GM12878 (cell line): ENCODE measurements around the gene PTCRA. TPM values are rescaled to one million over a fixed set of nuclear protein-coding genes. Genes with fewer than 3 reads are reported as not detected.

Source experiments
- POLR2AphosphoS5 ChIP-seq: IDR thresholded peaks from 2 replicates; pipeline ENCODE4 v1.6.1; 2011; ENCODE audit warnings: mild to moderate bottlenecking, low read length, inconsistent platforms
- SMAD1 ChIP-seq: fragments of 450-650 bp; IDR thresholded peaks from 2 replicates; pipeline ENCODE4 v1.6.1; 2018; ENCODE audit warnings: mild to moderate bottlenecking, low read depth; ENCODE audit not compliant: partially characterized antibody
- polyA plus RNA-seq, 11 experiments: library from polyadenylated mRNA; depleted of rRNA in 4 of 11; unstranded in 6 of 11; stranded (reverse) in 5 of 11; fragments of >200 nt; fragmentation: Nextera tagmentation in 4 of 11; fragmentation: Illumina TruSeq in 1 of 11; extraction: Ambion mirVana in 4 of 11; extraction: Trizol in 1 of 11; gene quantifications; 1 replicate in 1 of 11; 2 replicates in 10 of 11; pipeline versions ENCODE4 v1.2.1 to v1.2.3, GENCODE V29; 2011 to 2016; ENCODE audit warnings: inconsistent platforms in 2 of 11, missing spikeins in 2 of 11, low read depth in 1 of 11
- total RNA-seq, 4 experiments: library from RNA; depleted of rRNA in 3 of 4; stranded (reverse); fragments of >200 nt in 3 of 4; fragmentation: Illumina TruSeq in 1 of 4; extraction: Trizol in 1 of 4; gene quantifications; 2 replicates each; pipeline versions ENCODE4 v1.2.1 to v1.2.3, GENCODE V29; 2013 to 2021
- TF ChIP-seq, protein P1 (sequence below): fragments of 150-350 bp; IDR thresholded peaks from 2 replicates; pipeline ENCODE4 v1.6.1; 2016; ENCODE audit warnings: low read depth, low read length
- TF ChIP-seq, protein P2 (sequence below): IDR thresholded peaks from 2 replicates; pipeline ENCODE4 v1.6.1; 2012; ENCODE audit warnings: low read depth, low read length, improper control_type of control experiment

Gene PTCRA
- total and polyA plus RNA-seq, 10 of the 15 experiments (the other 5 are each of a cell fraction or from before 2014, with no cell fraction given), result 0.10 to 1.1 (median 0.19) TPM; not detected in 4

DNA sequence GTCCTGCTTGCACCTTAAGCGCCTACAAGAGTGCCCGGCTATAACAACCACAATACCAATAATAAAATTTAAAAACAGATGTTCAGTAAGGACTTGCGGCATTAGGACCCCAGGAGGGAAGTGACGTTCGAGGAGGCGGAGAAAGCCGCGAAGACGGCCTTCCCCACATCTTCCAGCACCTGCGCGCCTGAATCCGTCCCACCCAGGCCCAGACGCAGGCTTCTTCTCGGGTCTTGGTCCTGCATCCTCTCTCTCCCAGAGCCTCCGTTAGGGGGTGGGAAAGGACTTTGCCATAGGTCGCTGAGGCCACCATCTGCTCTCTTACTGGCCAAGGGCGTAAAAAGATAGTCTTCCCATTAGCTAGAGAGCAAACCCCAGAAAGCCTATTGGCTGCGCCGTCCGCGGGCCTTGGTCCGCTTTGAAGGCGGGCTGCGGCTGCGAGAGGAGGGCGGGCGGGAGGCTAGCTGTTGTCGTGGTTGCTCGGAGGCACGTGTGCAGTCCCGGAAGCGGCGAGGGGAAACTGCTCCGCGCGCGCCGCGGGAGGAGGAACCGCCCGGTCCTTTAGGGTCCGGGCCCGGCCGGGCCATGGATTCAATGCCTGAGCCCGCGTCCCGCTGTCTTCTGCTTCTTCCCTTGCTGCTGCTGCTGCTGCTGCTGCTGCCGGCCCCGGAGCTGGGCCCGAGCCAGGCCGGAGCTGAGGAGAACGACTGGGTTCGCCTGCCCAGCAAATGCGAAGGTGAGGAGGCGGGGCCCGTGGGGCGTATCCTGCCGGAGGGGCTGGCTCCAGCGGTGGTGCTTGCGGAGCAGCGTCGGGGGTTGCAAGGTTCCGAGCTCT is 13.3 kb downstream of the PTCRA start, which contains the start of gene CNPY3 (continued):
- TF ChIP-seq, protein P1, sequence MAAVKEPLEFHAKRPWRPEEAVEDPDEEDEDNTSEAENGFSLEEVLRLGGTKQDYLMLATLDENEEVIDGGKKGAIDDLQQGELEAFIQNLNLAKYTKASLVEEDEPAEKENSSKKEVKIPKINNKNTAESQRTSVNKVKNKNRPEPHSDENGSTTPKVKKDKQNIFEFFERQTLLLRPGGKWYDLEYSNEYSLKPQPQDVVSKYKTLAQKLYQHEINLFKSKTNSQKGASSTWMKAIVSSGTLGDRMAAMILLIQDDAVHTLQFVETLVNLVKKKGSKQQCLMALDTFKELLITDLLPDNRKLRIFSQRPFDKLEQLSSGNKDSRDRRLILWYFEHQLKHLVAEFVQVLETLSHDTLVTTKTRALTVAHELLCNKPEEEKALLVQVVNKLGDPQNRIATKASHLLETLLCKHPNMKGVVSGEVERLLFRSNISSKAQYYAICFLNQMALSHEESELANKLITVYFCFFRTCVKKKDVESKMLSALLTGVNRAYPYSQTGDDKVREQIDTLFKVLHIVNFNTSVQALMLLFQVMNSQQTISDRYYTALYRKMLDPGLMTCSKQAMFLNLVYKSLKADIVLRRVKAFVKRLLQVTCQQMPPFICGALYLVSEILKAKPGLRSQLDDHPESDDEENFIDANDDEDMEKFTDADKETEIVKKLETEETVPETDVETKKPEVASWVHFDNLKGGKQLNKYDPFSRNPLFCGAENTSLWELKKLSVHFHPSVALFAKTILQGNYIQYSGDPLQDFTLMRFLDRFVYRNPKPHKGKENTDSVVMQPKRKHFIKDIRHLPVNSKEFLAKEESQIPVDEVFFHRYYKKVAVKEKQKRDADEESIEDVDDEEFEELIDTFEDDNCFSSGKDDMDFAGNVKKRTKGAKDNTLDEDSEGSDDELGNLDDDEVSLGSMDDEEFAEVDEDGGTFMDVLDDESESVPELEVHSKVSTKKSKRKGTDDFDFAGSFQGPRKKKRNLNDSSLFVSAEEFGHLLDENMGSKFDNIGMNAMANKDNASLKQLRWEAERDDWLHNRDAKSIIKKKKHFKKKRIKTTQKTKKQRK, result peak; percentile 58; the same call in 1 of the 2 replicates
- TF ChIP-seq, protein P2, sequence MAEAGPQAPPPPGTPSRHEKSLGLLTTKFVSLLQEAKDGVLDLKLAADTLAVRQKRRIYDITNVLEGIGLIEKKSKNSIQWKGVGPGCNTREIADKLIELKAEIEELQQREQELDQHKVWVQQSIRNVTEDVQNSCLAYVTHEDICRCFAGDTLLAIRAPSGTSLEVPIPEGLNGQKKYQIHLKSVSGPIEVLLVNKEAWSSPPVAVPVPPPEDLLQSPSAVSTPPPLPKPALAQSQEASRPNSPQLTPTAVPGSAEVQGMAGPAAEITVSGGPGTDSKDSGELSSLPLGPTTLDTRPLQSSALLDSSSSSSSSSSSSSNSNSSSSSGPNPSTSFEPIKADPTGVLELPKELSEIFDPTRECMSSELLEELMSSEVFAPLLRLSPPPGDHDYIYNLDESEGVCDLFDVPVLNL, result peak; percentile 87
- TF ChIP-seq SMAD1, result peak; percentile 75
- TF ChIP-seq POLR2AphosphoS5, result peak; percentile 84
- TF ChIP-seq, all 136 proteins: peak for 59
